ENCODE results near the gene NTN3.

DNA sequence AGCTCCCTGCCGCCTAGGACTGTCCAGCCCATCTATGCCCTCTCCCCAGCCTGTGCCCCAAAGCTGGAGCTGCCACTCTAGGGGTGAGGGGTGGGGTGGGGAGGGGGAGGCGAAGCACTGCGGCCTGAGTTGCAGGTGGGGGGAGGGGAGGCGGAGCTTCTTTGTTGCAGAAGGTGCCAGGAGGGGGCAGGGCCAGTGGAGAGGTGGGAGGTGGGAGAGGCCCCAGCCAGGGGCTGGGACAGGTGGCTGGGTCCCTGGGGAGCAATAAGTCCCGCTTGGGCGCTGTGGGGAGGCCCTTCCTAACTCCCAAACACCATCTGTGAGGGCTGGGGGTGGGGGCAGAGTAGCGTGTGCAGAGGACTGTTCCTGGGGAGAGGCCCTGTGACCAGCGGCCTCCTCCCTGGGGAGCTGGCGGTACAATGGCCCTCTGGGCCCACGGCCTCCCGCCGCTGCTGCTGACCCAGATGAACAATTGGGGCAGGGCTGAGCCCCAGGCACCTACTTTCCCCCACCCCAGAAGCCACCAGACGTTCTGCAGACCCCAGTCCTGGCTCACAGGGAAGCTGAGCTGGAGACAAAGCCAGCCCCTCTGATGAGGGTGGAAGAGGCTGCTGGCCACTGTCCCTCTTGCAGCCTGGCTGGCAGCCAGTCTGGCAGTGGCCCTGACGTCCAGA, 2.2 kb upstream of the NTN3 start:
- TF ChIP-seq, protein P1, sequence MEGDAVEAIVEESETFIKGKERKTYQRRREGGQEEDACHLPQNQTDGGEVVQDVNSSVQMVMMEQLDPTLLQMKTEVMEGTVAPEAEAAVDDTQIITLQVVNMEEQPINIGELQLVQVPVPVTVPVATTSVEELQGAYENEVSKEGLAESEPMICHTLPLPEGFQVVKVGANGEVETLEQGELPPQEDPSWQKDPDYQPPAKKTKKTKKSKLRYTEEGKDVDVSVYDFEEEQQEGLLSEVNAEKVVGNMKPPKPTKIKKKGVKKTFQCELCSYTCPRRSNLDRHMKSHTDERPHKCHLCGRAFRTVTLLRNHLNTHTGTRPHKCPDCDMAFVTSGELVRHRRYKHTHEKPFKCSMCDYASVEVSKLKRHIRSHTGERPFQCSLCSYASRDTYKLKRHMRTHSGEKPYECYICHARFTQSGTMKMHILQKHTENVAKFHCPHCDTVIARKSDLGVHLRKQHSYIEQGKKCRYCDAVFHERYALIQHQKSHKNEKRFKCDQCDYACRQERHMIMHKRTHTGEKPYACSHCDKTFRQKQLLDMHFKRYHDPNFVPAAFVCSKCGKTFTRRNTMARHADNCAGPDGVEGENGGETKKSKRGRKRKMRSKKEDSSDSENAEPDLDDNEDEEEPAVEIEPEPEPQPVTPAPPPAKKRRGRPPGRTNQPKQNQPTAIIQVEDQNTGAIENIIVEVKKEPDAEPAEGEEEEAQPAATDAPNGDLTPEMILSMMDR (IDR thresholded peaks at IDR 0.05; ENCODE audit: low read length): no peak
- no peak for TF ChIP-seq EZH2 (IDR thresholded peaks at IDR 0.05; ENCODE audit: borderline replicate concordance, low read length)

Measured in OCI-LY1 (cell line).